Keratinocyte (primary cell): Measurements from ENCODE around the gene SRPK1. TPM values are rescaled to one million over a fixed set of nuclear protein-coding genes. Genes with fewer than 3 reads are reported as not detected.

Experiments
- DNase-seq: peaks from one replicate; pipeline ENCODE4 v3.0.0-alpha.2; 2011; ENCODE audit warnings: low read depth, missing footprints, low spot score
- FAIRE-seq: peaks from 2 replicates; lab custom pipeline; 2011; peaks lifted over from hg19 to GRCh38; lab: Jason Lieb, UNC
- H2AFZ ChIP-seq: 2 replicates; pipeline ENCODE4 v1.6.0; 2012; ENCODE audit warnings: low read length, control low read depth, inconsistent platforms; ENCODE audit not compliant: control insufficient read depth
- H3K27ac ChIP-seq: 2 replicates; pipeline ENCODE4 v1.5.1; 2011; ENCODE audit warnings: low read length; ENCODE audit not compliant: control insufficient read depth, insufficient read depth
- H3K27me3 ChIP-seq: 3 replicates; pipeline ENCODE4 v1.6.0; 2011; ENCODE audit warnings: low read length; ENCODE audit not compliant: control insufficient read depth, insufficient read depth; ENCODE audit errors: extremely low read depth
- H3K36me3 ChIP-seq, 2 experiments: 2 replicates in 1 of 2; 3 replicates in 1 of 2; pipeline ENCODE4 v1.5.1; 2011; ENCODE audit warnings: low read length in 2 of 2, mild to moderate bottlenecking in 1 of 2; ENCODE audit not compliant: control insufficient read depth in 2 of 2, insufficient read depth in 2 of 2; ENCODE audit errors: extremely low read depth in 1 of 2
- H3K4me1 ChIP-seq: 3 replicates; pipeline ENCODE4 v1.5.1; 2011; ENCODE audit warnings: low read length; ENCODE audit not compliant: control insufficient read depth, insufficient read depth; ENCODE audit errors: extremely low read depth
- H3K4me2 ChIP-seq: 3 replicates; pipeline ENCODE4 v1.6.0; 2011; ENCODE audit warnings: low read depth, low read length; ENCODE audit not compliant: control insufficient read depth, insufficient read depth; ENCODE audit errors: extremely low read depth
- H3K4me3 ChIP-seq, 3 experiments: fragments of 200-600 bp in 1 of 3; sonication (generic) in 1 of 3; 2 replicates in 2 of 3; 3 replicates in 1 of 3; pipeline ENCODE4 v1.5.1; 2011 to 2016; ENCODE audit warnings: low read length in 3 of 3, mild to moderate bottlenecking in 3 of 3, control low read depth in 2 of 3, inconsistent platforms in 1 of 3, low read depth in 1 of 3, mixed read lengths in 1 of 3, mixed run types in 1 of 3, moderate library complexity in 1 of 3; ENCODE audit not compliant: control insufficient read depth in 2 of 3, insufficient read depth in 2 of 3; ENCODE audit errors: extremely low read depth in 1 of 3
- H3K79me2 ChIP-seq: 2 replicates; pipeline ENCODE4 v1.6.0; 2012; ENCODE audit warnings: low read length; ENCODE audit not compliant: control insufficient read depth, insufficient read depth
- H3K9ac ChIP-seq: 3 replicates; pipeline ENCODE4 v1.6.0; 2011; ENCODE audit warnings: low read length; ENCODE audit not compliant: control insufficient read depth, insufficient read depth; ENCODE audit errors: extremely low read depth
- H3K9me1 ChIP-seq: 3 replicates; pipeline ENCODE4 v1.6.0; 2011; ENCODE audit warnings: low read length; ENCODE audit not compliant: control insufficient read depth, insufficient read depth; ENCODE audit errors: extremely low read depth
- H3K9me3 ChIP-seq: 2 replicates; pipeline ENCODE4 v1.5.1; 2012; ENCODE audit warnings: low read depth, low read length; ENCODE audit not compliant: control insufficient read depth
- H4K20me1 ChIP-seq: 3 replicates; pipeline ENCODE4 v1.6.0; 2011; ENCODE audit warnings: low read length; ENCODE audit not compliant: control insufficient read depth, insufficient read depth; ENCODE audit errors: extremely low read depth
- EZH2 ChIP-seq: IDR thresholded peaks from one replicate; pipeline ENCODE4 v1.6.1; 2012; ENCODE audit warnings: inconsistent platforms, mild to moderate bottlenecking, low read length, moderate library complexity
- dilution Hi-C: fragments of 300-500 bp; cut with MboI; formaldehyde crosslinking; loops from one replicate; pipeline ENCODE4 v1.7.0; 2020; ENCODE audit warnings: low sequenced_read_pairs; ENCODE audit not compliant: extremely low pct_ligation_motif_present
- polyA plus RNA-seq, 5 experiments: library from polyadenylated mRNA; depleted of rRNA in 3 of 5; stranded (reverse) in 3 of 5; stranded (forward) in 1 of 5; unstranded in 1 of 5; fragments of >200 nt; gene quantifications; 1 replicate in 1 of 5; 2 replicates in 3 of 5; 3 replicates in 1 of 5; pipeline versions ENCODE4 v1.2.1 to v1.2.3, GENCODE V29; 2011 to 2012; ENCODE audit warnings: missing spikeins in 2 of 5, low read depth in 1 of 5, low replicate concordance in 1 of 5
- TF ChIP-seq, protein P1 (sequence below), 3 experiments: IDR thresholded peaks in 1 of 3; conservative IDR thresholded peaks in 1 of 3; optimal IDR thresholded peaks in 1 of 3; 2 replicates in 2 of 3; 3 replicates in 1 of 3; pipeline versions ENCODE3 to v1.5.1; 2011; ENCODE audit warnings: low read length in 3 of 3, mild to moderate bottlenecking in 3 of 3, moderate library complexity in 2 of 3, control low read depth in 1 of 3, inconsistent platforms in 1 of 3; ENCODE audit not compliant: insufficient read depth in 2 of 3; ENCODE audit errors: extremely low read depth in 1 of 3

SRPK1 gene
- polyA plus RNA-seq, 1 donor (not counting 4 experiments of a cell fraction or from before 2014, with no cell fraction given), result 64.1 TPM

DNA sequence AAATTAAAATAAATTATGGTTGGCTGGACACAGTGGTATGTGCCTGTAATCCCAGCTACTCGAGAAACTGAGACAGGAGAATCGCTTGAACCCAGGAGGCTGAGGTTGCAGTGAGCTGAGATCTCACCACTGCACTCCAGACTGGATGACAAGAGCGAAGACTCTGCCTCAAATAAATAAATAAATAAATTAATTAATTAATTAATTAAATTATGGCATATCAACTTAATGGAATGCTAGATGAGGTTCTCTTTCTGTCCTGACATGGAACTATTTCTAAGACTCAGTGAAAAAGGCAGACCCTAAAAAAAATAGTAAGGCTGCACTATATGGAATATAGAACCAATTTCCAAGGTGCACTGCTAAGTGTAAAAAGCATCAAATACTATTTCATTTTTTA, 4.8 kb downstream of the SRPK1 start:
- no peak for DNase-seq
- Histone ChIP-seq H4K20me1 (peaks cover 9% of the 10 kb centered on the region), H2AFZ (no peak overlapping the region), H3K9me3 (no peaks in the 10 kb centered on the region), H3K9me1 (no peaks in the 10 kb centered on the region), H3K9ac (no peak overlapping the region), H3K4me2 (no peak overlapping the region), H3K4me3 (no peak overlapping the region), H3K27ac (no peak overlapping the region), H3K79me2 (peaks cover 85% of the 10 kb centered on the region), H3K36me3 (peaks cover 8 to 21% of the 10 kb centered on the region in 2 experiments), H3K27me3 (no peaks in the 10 kb centered on the region), H3K4me1 (peaks cover 18% of the 10 kb centered on the region)
- no peak for FAIRE-seq
- TF ChIP-seq, protein P1, sequence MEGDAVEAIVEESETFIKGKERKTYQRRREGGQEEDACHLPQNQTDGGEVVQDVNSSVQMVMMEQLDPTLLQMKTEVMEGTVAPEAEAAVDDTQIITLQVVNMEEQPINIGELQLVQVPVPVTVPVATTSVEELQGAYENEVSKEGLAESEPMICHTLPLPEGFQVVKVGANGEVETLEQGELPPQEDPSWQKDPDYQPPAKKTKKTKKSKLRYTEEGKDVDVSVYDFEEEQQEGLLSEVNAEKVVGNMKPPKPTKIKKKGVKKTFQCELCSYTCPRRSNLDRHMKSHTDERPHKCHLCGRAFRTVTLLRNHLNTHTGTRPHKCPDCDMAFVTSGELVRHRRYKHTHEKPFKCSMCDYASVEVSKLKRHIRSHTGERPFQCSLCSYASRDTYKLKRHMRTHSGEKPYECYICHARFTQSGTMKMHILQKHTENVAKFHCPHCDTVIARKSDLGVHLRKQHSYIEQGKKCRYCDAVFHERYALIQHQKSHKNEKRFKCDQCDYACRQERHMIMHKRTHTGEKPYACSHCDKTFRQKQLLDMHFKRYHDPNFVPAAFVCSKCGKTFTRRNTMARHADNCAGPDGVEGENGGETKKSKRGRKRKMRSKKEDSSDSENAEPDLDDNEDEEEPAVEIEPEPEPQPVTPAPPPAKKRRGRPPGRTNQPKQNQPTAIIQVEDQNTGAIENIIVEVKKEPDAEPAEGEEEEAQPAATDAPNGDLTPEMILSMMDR (optimal IDR thresholded peaks at IDR 0.05 in 1 of 3, IDR thresholded peaks at IDR 0.05 in 1 of 3, conservative IDR thresholded peaks at IDR 0.05 in 1 of 3; ENCODE audit: extremely low read depth in 1 of 3, insufficient read depth in 2 of 3, low read length in 3 of 3), result no peak
- TF ChIP-seq EZH2, result no peak
- dilution Hi-C loops, result no loop called here

DNA sequence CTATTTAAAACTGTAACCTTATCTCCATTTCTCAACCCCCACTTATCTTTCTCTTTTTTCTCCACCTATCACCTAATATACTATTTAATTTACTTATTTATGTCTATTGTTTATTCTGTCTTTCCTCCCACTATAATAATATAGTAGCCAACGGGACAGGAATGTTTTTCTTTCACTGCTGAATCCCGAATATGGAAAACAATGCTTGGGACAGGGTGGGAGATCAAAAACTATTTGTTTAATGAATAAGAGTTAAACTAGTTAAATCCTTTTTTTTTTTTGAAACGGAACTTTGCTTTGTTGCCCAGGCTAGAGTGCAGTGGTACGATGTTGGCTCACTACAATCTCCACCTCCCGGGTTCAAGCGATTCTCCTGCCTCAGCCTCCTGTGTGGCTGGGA, 6.4 kb downstream of the SRPK1 start:
- TF ChIP-seq, protein P1 (optimal IDR thresholded peaks at IDR 0.05 in 1 of 3, IDR thresholded peaks at IDR 0.05 in 1 of 3, conservative IDR thresholded peaks at IDR 0.05 in 1 of 3; ENCODE audit: extremely low read depth in 1 of 3, insufficient read depth in 2 of 3, low read length in 3 of 3), result no peak
- TF ChIP-seq EZH2, result no peak
- Histone ChIP-seq H3K27ac (no peak overlapping the region), H3K79me2 (peaks cover 85% of the 10 kb centered on the region), H3K9me1 (no peaks in the 10 kb centered on the region), H3K27me3 (no peaks in the 10 kb centered on the region), H3K9ac (no peak overlapping the region), H3K4me3 (no peak overlapping the region), H3K9me3 (no peaks in the 10 kb centered on the region), H3K4me1 (peaks cover 18% of the 10 kb centered on the region), H4K20me1 (peaks cover 9% of the 10 kb centered on the region), H3K36me3 (peaks cover 12 to 21% of the 10 kb centered on the region in 2 experiments), H3K4me2 (no peak overlapping the region), H2AFZ (no peak overlapping the region)
- FAIRE-seq, result no peak
- dilution Hi-C loops, result no loop called here
- no peak for DNase-seq
